Stimulated activated naive B cell treated with anti-CD40 and anti-IgM and Interleukin-4, amounts not matched to agents 10 μg/mL and 1 μg/mL and 100 μg/mL, for 72 hours (primary cell): ENCODE data around the gene PRDM12.
"Not testable (repeated sequence)": the region's sequence is repeated elsewhere in the genome, so short reads cannot be mapped to it uniquely, and the experiment has no call there.

Experiments
- ATAC-seq, 2 donors: fragments of 150-1000 bp; cut with Tn5 transposase; replicated peaks; 2 replicates each; pipeline ENCODE4 v1.10.0; 2021; ENCODE audit warnings: moderate library complexity in 1 of 2
- DNase-seq: peaks from one replicate; pipeline ENCODE4 v3.0.0; 2021
- H3K27ac Mint-ChIP-seq: one replicate; pipeline ENCODE4 v1.8.0; 2022; ENCODE audit warnings: mild to moderate bottlenecking, mixed read lengths
- H3K27me3 Mint-ChIP-seq, 2 donors: one replicate each; pipeline ENCODE4 v1.8.0; 2022; ENCODE audit warnings: mixed read lengths in 2 of 2
- H3K36me3 Mint-ChIP-seq, 2 donors: one replicate each; pipeline ENCODE4 v1.8.0; 2022; ENCODE audit warnings: mixed read lengths in 2 of 2, mild to moderate bottlenecking in 1 of 2
- H3K4me1 Mint-ChIP-seq, 2 donors: one replicate each; pipeline ENCODE4 v1.8.0; 2022; ENCODE audit warnings: mixed read lengths in 2 of 2, mild to moderate bottlenecking in 1 of 2
- H3K4me3 Mint-ChIP-seq, 2 donors: one replicate each; pipeline ENCODE4 v1.8.0; 2022; ENCODE audit warnings: mild to moderate bottlenecking in 2 of 2, mixed read lengths in 2 of 2, moderate library complexity in 1 of 2
- H3K9me3 Mint-ChIP-seq, 2 donors: one replicate each; pipeline ENCODE4 v1.8.0; 2022; ENCODE audit warnings: mixed read lengths in 2 of 2, mild to moderate bottlenecking in 1 of 2

Gene PRDM12

GRCh38 chr9:130682421-130683121, 18.2 kb downstream of the PRDM12 start:
- Mint-ChIP-seq H3K36me3 (no peaks in the 10 kb centered on the region), H3K27ac (peak overlapping the region; percentile 87), H3K4me3 (peak overlapping the region; percentile 79 to 93), H3K27me3 (peaks cover 14 to 23% of the 10 kb centered on the region in 2 donors), H3K4me1 (peaks cover 2 to 9% of the 10 kb centered on the region in 2 donors), H3K9me3 (no peaks in the 10 kb centered on the region)
- DNase-seq = no peak
- ATAC-seq = peak; percentile 20 to 29

DNA sequence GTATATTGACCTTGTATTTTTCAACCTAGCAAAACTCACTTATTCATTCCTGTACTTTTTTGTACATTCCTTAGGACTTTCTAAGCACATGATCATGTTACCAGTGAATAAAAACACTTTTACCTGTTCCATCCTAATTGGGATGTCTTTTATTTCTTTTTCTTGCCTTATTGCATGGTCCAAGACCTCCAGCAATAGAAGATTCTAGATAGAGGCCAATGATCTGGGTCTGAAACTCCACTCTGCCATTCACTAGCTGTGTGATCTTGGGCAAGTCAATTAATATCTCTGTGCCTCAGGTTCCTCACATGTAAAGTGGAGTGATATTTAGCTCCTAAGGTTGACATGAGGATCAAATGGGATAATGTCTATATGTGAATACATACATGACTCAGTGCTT, 20.7 kb downstream of the PRDM12 start:
- H3K27me3 Mint-ChIP-seq = peaks cover 4 to 11% of the 10 kb centered on the region in 2 donors
- H3K4me3 Mint-ChIP-seq = no peak overlapping the region
- ATAC-seq = no peak
- H3K36me3 Mint-ChIP-seq = no peaks in the 10 kb centered on the region
- H3K4me1 Mint-ChIP-seq = peaks cover 4 to 9% of the 10 kb centered on the region in 2 donors
- no peak overlapping the region for H3K27ac Mint-ChIP-seq
- no peaks in the 10 kb centered on the region for H3K9me3 Mint-ChIP-seq
- DNase-seq = no peak

- H3K27me3 Mint-ChIP-seq = peaks cover 9 to 11% of the 10 kb centered on the region in 2 donors
- H3K9me3 Mint-ChIP-seq, H3K36me3 Mint-ChIP-seq, DNase-seq, H3K4me1 Mint-ChIP-seq, ATAC-seq, H3K27ac Mint-ChIP-seq, H3K4me3 Mint-ChIP-seq: not testable (repeated sequence)
These were observed 21.6 kb downstream of the PRDM12 start for GRCh38 chr9:130685945-130686344.

- no peak overlapping the region for H3K4me3 Mint-ChIP-seq
- DNase-seq = no peak
- H3K27me3 Mint-ChIP-seq = peaks cover 6 to 11% of the 10 kb centered on the region in 2 donors
- H3K27ac Mint-ChIP-seq = no peak overlapping the region
- peaks cover 3 to 6% of the 10 kb centered on the region in 2 donors for H3K4me1 Mint-ChIP-seq
- H3K36me3 Mint-ChIP-seq = no peaks in the 10 kb centered on the region
- peaks cover 0 to 2% of the 10 kb centered on the region in 2 donors for H3K9me3 Mint-ChIP-seq
- no peak for ATAC-seq
These were observed 23.2 kb downstream of the PRDM12 start for GRCh38 chr9:130687615-130688014.

DNA sequence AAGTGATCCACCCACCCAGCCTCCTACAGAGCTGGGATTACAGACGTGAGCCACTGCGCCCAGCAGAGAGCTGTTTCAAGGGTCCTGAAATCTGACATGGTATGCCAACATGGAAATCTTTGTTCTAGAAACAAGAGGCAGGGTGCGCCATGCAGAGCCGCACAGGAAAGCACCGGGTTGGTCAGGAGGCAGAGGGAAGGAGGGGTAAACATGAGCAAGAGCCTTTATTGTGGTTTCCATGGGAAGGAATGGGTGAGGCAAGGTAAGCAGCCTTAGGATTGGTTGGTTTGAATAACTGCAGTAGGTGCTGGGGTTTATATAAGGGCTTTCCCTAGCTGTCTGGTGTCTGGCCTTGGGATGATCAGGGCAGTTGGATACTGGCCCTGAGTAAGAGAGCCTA, 23.7 kb downstream of the PRDM12 start:
- Mint-ChIP-seq H3K9me3 (peaks cover 0 to 2% of the 10 kb centered on the region in 2 donors), H3K27me3 (peaks cover 5 to 11% of the 10 kb centered on the region in 2 donors), H3K4me1 (peaks cover 6 to 7% of the 10 kb centered on the region in 2 donors), H3K27ac (no peak overlapping the region), H3K4me3 (no peak overlapping the region), H3K36me3 (no peaks in the 10 kb centered on the region)
- ATAC-seq (no peak), DNase-seq (no peak)

GRCh38 chr9:130689572-130689936, 25.2 kb downstream of the PRDM12 start:
- peaks cover 0 to 2% of the 10 kb centered on the region in 2 donors for H3K9me3 Mint-ChIP-seq
- H3K27me3 Mint-ChIP-seq = peaks cover 5 to 11% of the 10 kb centered on the region in 2 donors
- no peak overlapping the region for H3K4me3 Mint-ChIP-seq
- no peak for DNase-seq
- peaks cover 0 to 3% of the 10 kb centered on the region in 2 donors for H3K36me3 Mint-ChIP-seq
- ATAC-seq = no peak
- peaks cover 10 to 11% of the 10 kb centered on the region in 2 donors for H3K4me1 Mint-ChIP-seq
- H3K27ac Mint-ChIP-seq = no peak overlapping the region

- Mint-ChIP-seq H3K4me1 (peaks cover 13 to 16% of the 10 kb centered on the region in 2 donors), H3K27me3 (peaks cover 5 to 11% of the 10 kb centered on the region in 2 donors), H3K27ac (no peak overlapping the region), H3K9me3 (peaks cover 0 to 2% of the 10 kb centered on the region in 2 donors), H3K4me3 (no peak overlapping the region), H3K36me3 (peaks cover 4 to 7% of the 10 kb centered on the region in 2 donors)
- no peak for ATAC-seq
- DNase-seq = no peak
These were observed 25.7 kb downstream of the PRDM12 start for GRCh38 chr9:130689937-130690700.

DNA sequence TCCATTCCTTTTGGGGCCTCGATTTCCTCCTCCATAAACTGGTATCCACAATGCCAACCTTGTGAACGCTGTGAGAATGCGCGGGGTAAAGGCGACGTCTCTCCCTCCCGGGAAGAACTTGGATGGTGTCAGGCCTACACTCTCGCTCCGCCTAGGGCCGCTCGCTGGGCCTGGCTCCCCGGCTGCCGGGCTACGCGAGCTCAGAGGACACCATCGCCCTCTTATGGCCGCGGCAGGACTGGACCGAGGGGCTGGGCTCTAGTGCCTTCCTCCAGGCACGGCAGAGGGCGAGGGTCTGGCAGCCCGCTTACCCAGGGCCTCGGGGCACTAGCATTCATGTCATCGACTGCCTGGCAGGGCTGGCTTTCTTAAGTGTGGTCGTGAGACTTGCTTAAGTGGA, 27.9 kb downstream of the PRDM12 start:
- Mint-ChIP-seq H3K27ac (no peak overlapping the region), H3K36me3 (peaks cover 21 to 23% of the 10 kb centered on the region in 2 donors), H3K9me3 (peaks cover 0 to 2% of the 10 kb centered on the region in 2 donors), H3K4me3 (peak overlapping the region; percentile 87 to 97), H3K4me1 (peaks cover 26 to 34% of the 10 kb centered on the region in 2 donors), H3K27me3 (peaks cover 5 to 10% of the 10 kb centered on the region in 2 donors)
- ATAC-seq = no peak
- DNase-seq = no peak

- ATAC-seq = peak in 1 of 2 donors; percentile 4
- Mint-ChIP-seq H3K9me3 (peaks cover 0 to 2% of the 10 kb centered on the region in 2 donors), H3K36me3 (peaks cover 24 to 27% of the 10 kb centered on the region in 2 donors), H3K27ac (peak overlapping the region; percentile 94), H3K4me3 (peak overlapping the region; percentile 87 to 97), H3K4me1 (peaks cover 29 to 42% of the 10 kb centered on the region in 2 donors), H3K27me3 (peaks cover 3 to 5% of the 10 kb centered on the region in 2 donors)
- no peak for DNase-seq
These were observed 28.7 kb downstream of the PRDM12 start for GRCh38 chr9:130693101-130693425.

- H3K27ac Mint-ChIP-seq = peak within 1 kb of the TSS; percentile 94
- ATAC-seq (peak; percentile 99), DNase-seq (peak; percentile 88)
- H3K4me3 Mint-ChIP-seq = peak within 1 kb of the TSS; percentile 87 to 97
- H3K27me3 Mint-ChIP-seq = peaks cover 0 to 5% of the 10 kb centered on the region in 2 donors
- peaks cover 31 to 47% of the 10 kb centered on the region in 2 donors for H3K4me1 Mint-ChIP-seq
- H3K9me3 Mint-ChIP-seq = peaks cover 0 to 2% of the 10 kb centered on the region in 2 donors
- peaks cover 24 to 28% of the 10 kb centered on the region in 2 donors for H3K36me3 Mint-ChIP-seq
These were observed 29.2 kb downstream of the PRDM12 start, which contains the start of gene EXOSC2 for GRCh38 chr9:130693426-130694191. Gene EXOSC2, plus strand, starts transcription at chr9:130693780. Its CDS starts 12 bp downstream, at chr9:130693792.

DNA sequence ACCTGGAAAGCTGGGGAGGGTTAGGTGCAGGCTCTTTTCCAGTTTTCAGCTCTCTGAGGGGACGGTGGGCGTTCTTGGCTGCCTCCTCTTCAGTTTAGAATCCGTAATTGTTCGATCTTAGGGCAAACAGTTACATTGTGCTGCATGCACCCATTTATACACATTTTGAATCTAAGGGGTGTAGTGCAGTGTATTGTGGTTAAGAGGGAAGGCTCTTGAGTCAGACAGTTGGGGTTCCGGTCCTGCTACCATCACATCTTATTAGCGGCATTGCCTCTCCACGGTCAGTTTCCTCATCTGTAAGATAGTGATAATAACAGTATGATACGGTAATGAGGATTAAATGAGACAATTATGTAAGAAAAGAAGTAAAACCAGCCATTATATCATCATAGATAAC, 29.8 kb downstream of the PRDM12 start:
- H3K4me1 Mint-ChIP-seq = peaks cover 36 to 53% of the 10 kb centered on the region in 2 donors
- H3K36me3 Mint-ChIP-seq = peaks cover 28 to 34% of the 10 kb centered on the region in 2 donors
- no peak for ATAC-seq
- peak overlapping the region; percentile 94 for H3K27ac Mint-ChIP-seq
- peaks cover 0 to 5% of the 10 kb centered on the region in 2 donors for H3K27me3 Mint-ChIP-seq
- peaks cover 0 to 2% of the 10 kb centered on the region in 2 donors for H3K9me3 Mint-ChIP-seq
- no peak for DNase-seq
- H3K4me3 Mint-ChIP-seq = peak overlapping the region; percentile 87 to 97

DNA sequence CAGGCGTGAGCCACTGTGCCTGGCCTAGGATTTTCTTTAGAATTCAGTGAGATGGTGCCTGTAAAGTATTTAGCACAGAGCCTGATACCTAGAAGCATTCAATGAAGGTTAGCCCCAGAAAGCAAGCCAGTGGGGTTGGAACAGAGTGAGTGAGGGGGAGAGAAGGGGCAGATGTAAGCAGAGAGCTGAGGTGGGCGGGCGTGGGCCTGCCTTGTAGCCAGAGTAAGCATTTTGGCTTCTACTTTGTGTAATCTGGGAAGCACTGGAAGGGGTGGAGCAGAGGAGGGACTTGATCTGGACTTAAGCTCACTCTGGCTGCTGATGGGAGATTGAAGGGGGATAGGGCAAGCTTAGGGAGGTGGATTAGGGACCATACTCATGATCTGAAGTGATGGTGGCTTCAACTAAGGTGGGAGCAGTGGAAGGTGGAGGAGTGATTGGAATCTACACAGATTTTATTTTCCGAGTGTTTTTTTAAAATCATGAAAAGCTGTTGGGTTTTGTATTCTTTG, 31.8 kb downstream of the PRDM12 start:
- H3K27me3 Mint-ChIP-seq = no peaks in the 10 kb centered on the region
- peaks cover 30 to 56% of the 10 kb centered on the region in 2 donors for H3K4me1 Mint-ChIP-seq
- peaks cover 34 to 40% of the 10 kb centered on the region in 2 donors for H3K36me3 Mint-ChIP-seq
- peaks cover 0 to 2% of the 10 kb centered on the region in 2 donors for H3K9me3 Mint-ChIP-seq
- no peak overlapping the region for H3K4me3 Mint-ChIP-seq
- no peak for DNase-seq
- no peak for ATAC-seq
- no peak overlapping the region for H3K27ac Mint-ChIP-seq

DNA sequence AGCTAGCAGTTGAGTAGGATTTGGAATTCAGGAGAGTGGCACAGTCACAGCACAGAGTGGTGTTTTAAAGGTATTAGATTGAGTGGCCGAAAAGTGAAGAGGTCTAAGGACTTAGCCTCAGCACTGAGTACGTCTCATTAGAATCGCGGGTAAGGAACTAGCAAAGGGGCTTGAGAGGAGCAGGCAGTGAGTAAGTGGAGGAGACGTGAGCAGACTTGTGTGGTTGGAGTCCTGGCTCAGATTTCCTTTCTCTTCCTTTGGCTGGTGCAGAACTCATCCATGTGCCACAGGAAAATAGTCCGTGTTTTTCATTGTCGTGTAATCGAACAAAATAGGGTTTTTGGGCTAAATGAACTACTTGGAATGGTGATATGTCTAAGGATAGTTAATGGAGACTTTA, 32.6 kb downstream of the PRDM12 start:
- Mint-ChIP-seq H3K4me3 (no peak overlapping the region), H3K36me3 (peaks cover 39 to 46% of the 10 kb centered on the region in 2 donors), H3K27ac (no peak overlapping the region), H3K4me1 (peaks cover 30 to 56% of the 10 kb centered on the region in 2 donors), H3K27me3 (no peaks in the 10 kb centered on the region), H3K9me3 (peaks cover 0 to 2% of the 10 kb centered on the region in 2 donors)
- ATAC-seq = no peak
- no peak for DNase-seq

- Mint-ChIP-seq H3K9me3 (no peaks in the 10 kb centered on the region), H3K4me3 (no peak overlapping the region), H3K27ac (no peak overlapping the region), H3K36me3 (peaks cover 49 to 61% of the 10 kb centered on the region in 2 donors), H3K27me3 (no peaks in the 10 kb centered on the region), H3K4me1 (peaks cover 33 to 50% of the 10 kb centered on the region in 2 donors)
- DNase-seq (no peak), ATAC-seq (no peak)
These were observed 34.1 kb downstream of the PRDM12 start for GRCh38 chr9:130698514-130698913.
